CD1c-positive myeloid dendritic cell (primary cell): ENCODE data around the gene MGAM2.

Experiments used
- DNase-seq: peaks from one replicate; pipeline ENCODE4 v3.0.0-alpha.2; 2016; ENCODE audit errors: extremely low spot score

The MGAM2 gene

GRCh38 chr7:142175594-142175993 lies 64.1 kb downstream of the MGAM2 start:
- no peak for DNase-seq

GRCh38 chr7:142176901-142177300 lies 65.4 kb downstream of the MGAM2 start:
- no peak for DNase-seq

- no peak for DNase-seq
Measured at GRCh38 chr7:142177869-142178268, 66.4 kb downstream of the MGAM2 start.

GRCh38 chr7:142180426-142180825 lies 68.9 kb downstream of the MGAM2 start:
- no peak for DNase-seq

GRCh38 chr7:142181211-142181610 lies 69.7 kb downstream of the MGAM2 start:
- DNase-seq, result no peak

GRCh38 chr7:142181966-142182365 lies 70.4 kb downstream of the MGAM2 start:
- no peak for DNase-seq

GRCh38 chr7:142185069-142185468 lies 73.6 kb downstream of the MGAM2 start:
- no peak for DNase-seq

GRCh38 chr7:142185801-142186200 lies 74.3 kb downstream of the MGAM2 start:
- DNase-seq, result no peak

- peak; percentile 39 for DNase-seq
Measured at GRCh38 chr7:142188154-142188553, 76.6 kb downstream of the MGAM2 start.

- DNase-seq, result peak; percentile 34
Measured at GRCh38 chr7:142188846-142189245, 77.3 kb downstream of the MGAM2 start.

GRCh38 chr7:142194201-142194600 lies 82.7 kb downstream of the MGAM2 start:
- DNase-seq, result no peak

- no peak for DNase-seq
Measured at GRCh38 chr7:142196066-142196840, 84.7 kb downstream of the MGAM2 start.

GRCh38 chr7:142200206-142200605 lies 88.7 kb downstream of the MGAM2 start:
- no peak for DNase-seq

GRCh38 chr7:142228537-142229104 lies 117.1 kb downstream of the MGAM2 start:
- DNase-seq, result no peak

- no peak for DNase-seq
Measured at GRCh38 chr7:142231716-142232115, 120.2 kb downstream of the MGAM2 start.

GRCh38 chr7:142240546-142240945 lies 129.0 kb downstream of the MGAM2 start:
- no peak for DNase-seq

- DNase-seq, result no peak
Measured at GRCh38 chr7:142243823-142244222, 132.3 kb downstream of the MGAM2 start.

- no peak for DNase-seq
Measured at GRCh38 chr7:142248166-142249160, 136.9 kb downstream of the MGAM2 start.

GRCh38 chr7:142249918-142250317 lies 138.4 kb downstream of the MGAM2 start:
- DNase-seq, result no peak

- no peak for DNase-seq
Measured at GRCh38 chr7:142250705-142251104, 139.2 kb downstream of the MGAM2 start.

GRCh38 chr7:142257958-142258357 lies 146.4 kb downstream of the MGAM2 start, which contains the start of gene PRSS58:
Gene PRSS58 (minus strand): TSS chr7:142258058. CDS start chr7:142257707, 351 bp downstream.
- DNase-seq, result no peak
